Hepatocyte (in vitro differentiated cells): Measurements from ENCODE around the gene SMIM13. TPM values are rescaled to one million over a fixed set of nuclear protein-coding genes. Genes with fewer than 3 reads are reported as not detected.

Experiments
- DNase-seq: peaks from one replicate; pipeline ENCODE4 v3.0.0-alpha.2; 2016; ENCODE audit warnings: low spot score
- H2AFZ ChIP-seq: fragments of 200-600 bp; sonication (generic); 2 replicates; pipeline ENCODE4 v1.6.0; 2016; ENCODE audit warnings: antibody characterized with exemption, mild to moderate bottlenecking
- H3K27ac ChIP-seq: fragments of 200-600 bp; sonication (generic); 2 replicates; pipeline ENCODE4 v1.5.1; 2016; ENCODE audit warnings: mild to moderate bottlenecking
- H3K27me3 ChIP-seq: fragments of 200-600 bp; sonication (generic); 2 replicates; pipeline ENCODE4 v1.6.1; 2016
- H3K36me3 ChIP-seq: fragments of 200-600 bp; sonication (generic); replicated peaks from 2 replicates; pipeline ENCODE4 v1.5.1; 2016; ENCODE audit warnings: low read depth; ENCODE audit not compliant: insufficient read depth
- H3K4me1 ChIP-seq: fragments of 200-600 bp; sonication (generic); 2 replicates; pipeline ENCODE4 v1.5.1; 2016; ENCODE audit warnings: mild to moderate bottlenecking, moderate library complexity; ENCODE audit not compliant: insufficient read depth
- H3K4me2 ChIP-seq: fragments of 200-600 bp; sonication (generic); 2 replicates; pipeline ENCODE4 v1.6.0; 2016
- H3K4me3 ChIP-seq: fragments of 200-600 bp; sonication (generic); 2 replicates; pipeline ENCODE4 v1.5.1; 2016; ENCODE audit warnings: mild to moderate bottlenecking
- H3K79me2 ChIP-seq: fragments of 200-600 bp; sonication (generic); 2 replicates; pipeline ENCODE4 v1.6.0; 2017; ENCODE audit warnings: mild to moderate bottlenecking
- H3K9me2 ChIP-seq: fragments of 200-600 bp; sonication (generic); replicated peaks from 2 replicates; pipeline ENCODE4 v1.6.0; 2017; ENCODE audit warnings: mild to moderate bottlenecking; ENCODE audit not compliant: insufficient read depth
- H3K9me3 ChIP-seq: fragments of 200-600 bp; sonication (generic); 2 replicates; pipeline ENCODE4 v1.5.1; 2016; ENCODE audit warnings: low read depth, mild to moderate bottlenecking
- H4K20me1 ChIP-seq: fragments of 200-600 bp; sonication (generic); 2 replicates; pipeline ENCODE4 v1.6.0; 2016; ENCODE audit warnings: mild to moderate bottlenecking; ENCODE audit not compliant: insufficient read depth, poor library complexity, severe bottlenecking
- EZH2 ChIP-seq: fragments of 200-600 bp; sonication (generic); IDR thresholded peaks from 2 replicates; pipeline ENCODE4 v1.6.1; 2016; ENCODE audit warnings: antibody characterized with exemption, mild to moderate bottlenecking, borderline replicate concordance
- EZH2phosphoT487 ChIP-seq: fragments of 200-600 bp; sonication (generic); IDR thresholded peaks from one replicate; pipeline ENCODE4 v1.6.1; 2018; ENCODE audit warnings: antibody characterized with exemption, mild to moderate bottlenecking, low read depth, moderate library complexity; ENCODE audit not compliant: unreplicated experiment, severe bottlenecking
- WGBS: methylation state at CpG from one replicate; pipeline ENCODE4 v1.1.6; 2016; ENCODE audit warnings: low lambda C conversion rate; ENCODE audit errors: missing lambda C conversion rate; 5-methylcytosine and 5-hydroxymethylcytosine counted together
- polyA plus RNA-seq: library from polyadenylated mRNA; unstranded; fragments of >200 nt; fragmentation: Nextera tagmentation; extraction: Ambion mirVana; gene quantifications from 2 replicates; pipeline ENCODE4 v1.2.1, GENCODE V29; 2016
- total RNA-seq: library from RNA; depleted of rRNA; stranded (reverse); fragments of >200 nt; gene quantifications from 2 replicates; pipeline ENCODE4 v1.2.3, GENCODE V29; 2014
- TF ChIP-seq, protein P1 (sequence below): fragments of 200-600 bp; sonication (generic); IDR thresholded peaks from 2 replicates; pipeline ENCODE4 v1.5.1; 2016; ENCODE audit warnings: antibody characterized with exemption, mild to moderate bottlenecking; ENCODE audit not compliant: poor library complexity

The SMIM13 gene
- total and polyA plus RNA-seq, 2 experiments from 2014 or later: 9.3 to 18.2 TPM

- 77% methylated on average over 9 of the region's 9 CpGs for WGBS
- Histone ChIP-seq H3K36me3 (no peaks in the 10 kb centered on the region), H3K9me3 (no peaks in the 10 kb centered on the region), H3K27me3 (no peaks in the 10 kb centered on the region), H2AFZ (no peak overlapping the region), H4K20me1 (no peaks in the 10 kb centered on the region), H3K4me3 (no peak overlapping the region), H3K4me1 (no peaks in the 10 kb centered on the region), H3K27ac (no peak overlapping the region), H3K4me2 (no peak overlapping the region), H3K9me2 (no peaks in the 10 kb centered on the region), H3K79me2 (no peaks in the 10 kb centered on the region)
- DNase-seq: no peak
- TF ChIP-seq EZH2phosphoT487 (no peak), EZH2 (no peak)
- TF ChIP-seq, protein P1, sequence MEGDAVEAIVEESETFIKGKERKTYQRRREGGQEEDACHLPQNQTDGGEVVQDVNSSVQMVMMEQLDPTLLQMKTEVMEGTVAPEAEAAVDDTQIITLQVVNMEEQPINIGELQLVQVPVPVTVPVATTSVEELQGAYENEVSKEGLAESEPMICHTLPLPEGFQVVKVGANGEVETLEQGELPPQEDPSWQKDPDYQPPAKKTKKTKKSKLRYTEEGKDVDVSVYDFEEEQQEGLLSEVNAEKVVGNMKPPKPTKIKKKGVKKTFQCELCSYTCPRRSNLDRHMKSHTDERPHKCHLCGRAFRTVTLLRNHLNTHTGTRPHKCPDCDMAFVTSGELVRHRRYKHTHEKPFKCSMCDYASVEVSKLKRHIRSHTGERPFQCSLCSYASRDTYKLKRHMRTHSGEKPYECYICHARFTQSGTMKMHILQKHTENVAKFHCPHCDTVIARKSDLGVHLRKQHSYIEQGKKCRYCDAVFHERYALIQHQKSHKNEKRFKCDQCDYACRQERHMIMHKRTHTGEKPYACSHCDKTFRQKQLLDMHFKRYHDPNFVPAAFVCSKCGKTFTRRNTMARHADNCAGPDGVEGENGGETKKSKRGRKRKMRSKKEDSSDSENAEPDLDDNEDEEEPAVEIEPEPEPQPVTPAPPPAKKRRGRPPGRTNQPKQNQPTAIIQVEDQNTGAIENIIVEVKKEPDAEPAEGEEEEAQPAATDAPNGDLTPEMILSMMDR: no peak
Measured at GRCh38 chr6:11161031-11161956, 67.7 kb downstream of the SMIM13 start.

- Histone ChIP-seq H2AFZ (no peak overlapping the region), H4K20me1 (no peaks in the 10 kb centered on the region), H3K4me1 (no peaks in the 10 kb centered on the region), H3K9me2 (no peaks in the 10 kb centered on the region), H3K27me3 (no peaks in the 10 kb centered on the region), H3K4me2 (no peak overlapping the region), H3K36me3 (no peaks in the 10 kb centered on the region), H3K4me3 (no peak overlapping the region), H3K79me2 (no peaks in the 10 kb centered on the region), H3K27ac (no peak overlapping the region), H3K9me3 (no peaks in the 10 kb centered on the region)
- 91% methylated on average over 3 of the region's 3 CpGs for WGBS
- no peak for DNase-seq
- TF ChIP-seq EZH2 (no peak), EZH2phosphoT487 (no peak)
- TF ChIP-seq, protein P1: no peak
Measured at GRCh38 chr6:11162262-11162661, 68.6 kb downstream of the SMIM13 start.

GRCh38 chr6:11163932-11164331 lies 70.3 kb downstream of the SMIM13 start:
- H3K36me3 ChIP-seq: no peaks in the 10 kb centered on the region
- H3K4me1 ChIP-seq: no peaks in the 10 kb centered on the region
- no peak overlapping the region for H2AFZ ChIP-seq
- TF ChIP-seq EZH2: no peak
- TF ChIP-seq EZH2phosphoT487: no peak
- TF ChIP-seq, protein P1: no peak
- H3K27me3 ChIP-seq: no peaks in the 10 kb centered on the region
- H3K27ac ChIP-seq: no peak overlapping the region
- no peaks in the 10 kb centered on the region for H3K9me3 ChIP-seq
- WGBS: 79% methylated on average over 2 of the region's 2 CpGs
- H3K4me3 ChIP-seq: no peak overlapping the region
- no peaks in the 10 kb centered on the region for H4K20me1 ChIP-seq
- no peaks in the 10 kb centered on the region for H3K79me2 ChIP-seq
- H3K9me2 ChIP-seq: no peaks in the 10 kb centered on the region
- no peak for DNase-seq
- H3K4me2 ChIP-seq: no peak overlapping the region
